T-cell (primary cell): ENCODE data around the gene AQP6. TPM values are rescaled to one million over a fixed set of nuclear protein-coding genes. Genes with fewer than 3 reads are reported as not detected.

Experiments
- ATAC-seq, 4 experiments: fragments of 200-7000 bp in 3 of 4; fragments of 150-1000 bp in 1 of 4; cut with Tn5 transposase; replicated peaks in 1 of 4; 1 replicate in 3 of 4; 2 replicates in 1 of 4; pipeline ENCODE4 v1.10.0; 2021; ENCODE audit warnings: moderate library complexity in 3 of 4, mild to moderate bottlenecking in 2 of 4, moderate number of reproducible peaks in 1 of 4
- CTCF ChIA-PET, 2 donors: fragments of 300-600 bp; sonication (Branson Sonifier 250); formaldehyde crosslinking; loops; one replicate each; lab custom pipeline; 2022; ENCODE audit warnings: antibody characterized with exemption in 2 of 2; lab: Charles Lee
- POLR2A ChIA-PET, 2 donors: fragments of 300-600 bp; sonication (Branson Sonifier 250); formaldehyde crosslinking; loops; one replicate each; lab custom pipeline; 2022; ENCODE audit warnings: antibody characterized with exemption in 2 of 2; lab: Charles Lee
- DNase-seq, 35 experiments: peaks; one replicate each; pipeline versions ENCODE4 v3.0.0 to v3.0.0-alpha.2; 2013 to 2023
- H3K27ac ChIP-seq: one replicate; pipeline ENCODE4 v1.5.1; 2013; ENCODE audit warnings: low read length
- H3K27me3 ChIP-seq, 2 experiments: replicated peaks in 1 of 2; 1 replicate in 1 of 2; 2 replicates in 1 of 2; pipeline versions ENCODE4 v1.6.1 to v1.7.0; 2013; ENCODE audit warnings: low read length in 1 of 2, mixed read lengths in 1 of 2; ENCODE audit not compliant: control insufficient read depth in 2 of 2, insufficient read depth in 2 of 2; ENCODE audit errors: extremely low read depth in 1 of 2
- H3K36me3 ChIP-seq, 2 donors: 1 replicate in 1 of 2; 2 replicates in 1 of 2; pipeline versions ENCODE4 v1.6.1 to v1.7.0; 2013; ENCODE audit warnings: low read length in 1 of 2; ENCODE audit not compliant: control insufficient read depth in 2 of 2, insufficient read depth in 1 of 2; ENCODE audit errors: extremely low read depth in 1 of 2
- H3K4me1 ChIP-seq, 2 experiments: 1 replicate in 1 of 2; 2 replicates in 1 of 2; pipeline versions ENCODE4 v1.6.1 to v1.7.0; 2013; ENCODE audit warnings: low read length in 2 of 2, mixed read lengths in 1 of 2; ENCODE audit not compliant: insufficient read depth in 2 of 2, control insufficient read depth in 1 of 2; ENCODE audit errors: extremely low read depth in 1 of 2
- H3K4me3 ChIP-seq, 2 donors: 1 replicate in 1 of 2; 2 replicates in 1 of 2; pipeline versions ENCODE4 v1.5.1 to v1.7.0; 2013; ENCODE audit warnings: mild to moderate bottlenecking in 2 of 2, low read length in 1 of 2, moderate library complexity in 1 of 2; ENCODE audit not compliant: control insufficient read depth in 1 of 2; ENCODE audit errors: extremely low read depth in 1 of 2
- H3K9me3 ChIP-seq: 2 replicates; pipeline ENCODE4 v1.7.0; 2013
- H3K27ac Mint-ChIP-seq, 2 donors: one replicate each; pipeline ENCODE4 v1.8.0; 2020 to 2021; ENCODE audit warnings: mild to moderate bottlenecking in 2 of 2, mixed read lengths in 2 of 2
- H3K27me3 Mint-ChIP-seq, 2 donors: one replicate each; pipeline ENCODE4 v1.8.0; 2021 to 2022; ENCODE audit warnings: mixed read lengths in 2 of 2
- H3K36me3 Mint-ChIP-seq: one replicate; pipeline ENCODE4 v1.8.0; 2021; ENCODE audit warnings: mixed read lengths
- H3K4me1 Mint-ChIP-seq, 3 donors: one replicate each; pipeline ENCODE4 v1.8.0; 2020 to 2022; ENCODE audit warnings: mixed read lengths in 3 of 3, mild to moderate bottlenecking in 1 of 3
- H3K4me3 Mint-ChIP-seq, 3 donors: one replicate each; pipeline ENCODE4 v1.8.0; 2020 to 2022; ENCODE audit warnings: mild to moderate bottlenecking in 3 of 3, mixed read lengths in 3 of 3, moderate library complexity in 3 of 3
- H3K9me3 Mint-ChIP-seq, 3 donors: one replicate each; pipeline ENCODE4 v1.8.0; 2020 to 2022; ENCODE audit warnings: mixed read lengths in 3 of 3
- WGBS: methylation state at CpG from one replicate; pipeline ENCODE4 v1.1.5; 2013; ENCODE audit warnings: missing lambda C conversion rate; ENCODE audit not compliant: insufficient coverage; 5-methylcytosine and 5-hydroxymethylcytosine counted together
- total RNA-seq, 35 experiments: library from RNA in 6 of 35; stranded (reverse) in 6 of 35; fragments of 120-200 nt in 1 of 35; gene quantifications; one replicate each; pipeline versions ENCODE4 v1.2.1 to v1.2.4 and lab custom pipeline; 2013 to 2026

The AQP6 gene
- total RNA-seq, 5 donors from 2014 or later (not counting 1 experiment from before 2014, with no cell fraction given) = not detected

DNA sequence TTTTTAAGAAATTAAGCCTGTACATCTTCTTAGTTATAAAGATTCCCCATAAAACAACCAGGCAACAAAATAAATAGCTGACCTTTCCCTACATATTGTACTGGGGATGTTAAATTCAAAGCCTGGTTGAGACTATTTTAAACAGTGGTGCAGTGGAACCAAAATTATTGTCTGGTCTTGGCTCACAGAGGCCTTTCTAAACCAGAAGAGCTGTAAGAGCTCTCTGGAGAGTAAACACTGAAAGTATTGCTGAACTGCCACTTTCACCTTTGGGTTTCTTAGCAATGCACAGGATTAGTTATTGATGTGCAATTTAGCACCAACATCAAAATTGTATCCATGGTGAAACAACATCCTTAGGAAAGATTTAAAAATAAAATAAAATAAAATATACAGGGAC lies 31.9 kb downstream of the AQP6 start:
- Mint-ChIP-seq H3K36me3 (peaks cover 27% of the 10 kb centered on the region), H3K4me3 (no peak overlapping the region), H3K27ac (no peak overlapping the region), H3K27me3 (no peaks in the 10 kb centered on the region), H3K4me1 (peaks cover 0 to 11% (median 0%) of the 10 kb centered on the region in 3 donors), H3K9me3 (no peaks in the 10 kb centered on the region)
- H3K4me3 ChIP-seq = no peak overlapping the region
- no peak overlapping the region for H3K27ac ChIP-seq
- no peak for DNase-seq
- CTCF ChIA-PET = interaction anchor here in 1 of 2 donors (0.7 kb wide), 1 partner anchor 9 kb away, joined by 3 read pairs; no protein-coding TSS in a partner anchor
- H3K27me3 ChIP-seq = no peaks in the 10 kb centered on the region
- no peaks in the 10 kb centered on the region for H3K4me1 ChIP-seq
- H3K36me3 ChIP-seq = peaks cover 0 to 12% of the 10 kb centered on the region in 2 donors
- H3K9me3 ChIP-seq = no peaks in the 10 kb centered on the region
- no peak for ATAC-seq
- POLR2A ChIA-PET = interaction anchor here in 1 of 2 donors (0.5 kb wide), 1 partner anchor 925 kb away, joined by 3 read pairs; no protein-coding TSS in a partner anchor

DNA sequence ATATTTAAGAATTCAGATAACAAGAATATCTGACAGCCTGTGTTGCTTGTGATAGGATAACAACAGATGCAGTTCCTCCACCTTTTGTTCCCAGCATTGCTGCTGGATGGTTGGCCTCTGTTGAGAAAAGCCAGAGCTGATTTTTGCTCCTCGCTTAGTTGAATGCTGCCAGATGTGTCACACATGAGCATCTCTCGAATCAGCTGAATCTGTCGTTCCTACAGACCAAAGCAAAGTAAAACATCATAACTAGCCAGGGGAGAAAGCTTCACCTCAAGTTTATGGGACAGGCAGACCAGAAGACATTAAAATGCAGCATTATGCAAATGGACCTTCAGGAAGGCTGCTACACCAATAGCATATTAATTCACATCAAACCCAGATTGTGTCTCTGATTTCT lies 32.4 kb downstream of the AQP6 start:
- peaks cover 29% of the 10 kb centered on the region for H3K36me3 Mint-ChIP-seq
- ChIA-PET POLR2A (no interaction called here), CTCF (no interaction called here)
- DNase-seq = no peak
- Histone ChIP-seq H3K9me3 (no peaks in the 10 kb centered on the region), H3K4me3 (no peak overlapping the region), H3K27me3 (no peaks in the 10 kb centered on the region), H3K4me1 (no peaks in the 10 kb centered on the region), H3K27ac (no peak overlapping the region), H3K36me3 (peaks cover 0 to 12% of the 10 kb centered on the region in 2 donors)
- H3K27me3 Mint-ChIP-seq = no peaks in the 10 kb centered on the region
- H3K4me1 Mint-ChIP-seq = peaks cover 0 to 11% (median 0%) of the 10 kb centered on the region in 3 donors
- H3K9me3 Mint-ChIP-seq = no peaks in the 10 kb centered on the region
- H3K4me3 Mint-ChIP-seq = no peak overlapping the region
- H3K27ac Mint-ChIP-seq = no peak overlapping the region
- 93% methylated on average over 3 of the region's 3 CpGs for WGBS
- no peak for ATAC-seq

DNA sequence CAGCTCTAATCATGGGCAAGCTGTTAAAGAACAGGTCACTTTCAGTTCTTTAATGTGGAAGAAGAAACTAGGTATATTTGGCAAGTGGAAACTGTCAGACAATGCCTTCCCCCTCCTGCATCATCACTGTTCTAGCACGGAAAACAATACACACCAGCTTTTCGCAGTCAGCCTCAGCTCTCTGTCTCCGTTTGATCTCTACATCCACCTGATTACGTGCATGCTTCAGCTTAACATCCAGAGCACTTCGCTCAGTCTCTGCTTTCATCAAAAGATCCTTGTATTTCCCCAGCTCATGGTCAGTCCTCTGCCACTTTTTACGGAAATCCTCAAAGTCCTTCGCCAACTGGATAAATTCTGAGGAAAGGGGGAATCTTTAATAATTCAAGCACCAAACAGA lies 33.5 kb downstream of the AQP6 start:
- ChIA-PET CTCF (interaction anchor here in 1 of 2 donors (0.5 to 1.1 kb wide), 2 partner anchors 10 to 505 kb away, joined by 3 read pairs; no protein-coding TSS in a partner anchor), POLR2A (interaction anchor here in 1 of 2 donors (0.6 kb wide), 1 partner anchor 136 kb away, joined by 6 read pairs; no protein-coding TSS in a partner anchor)
- Histone ChIP-seq H3K36me3 (peaks cover 0 to 7% of the 10 kb centered on the region in 2 donors), H3K4me1 (no peaks in the 10 kb centered on the region), H3K27me3 (no peaks in the 10 kb centered on the region), H3K27ac (no peak overlapping the region), H3K4me3 (no peak overlapping the region), H3K9me3 (no peaks in the 10 kb centered on the region)
- peaks cover 28% of the 10 kb centered on the region for H3K36me3 Mint-ChIP-seq
- 81% methylated on average over 5 of the region's 7 CpGs for WGBS
- H3K4me3 Mint-ChIP-seq = no peak overlapping the region
- ATAC-seq = no peak
- no peak overlapping the region for H3K27ac Mint-ChIP-seq
- no peaks in the 10 kb centered on the region for H3K27me3 Mint-ChIP-seq
- peaks cover 0 to 11% (median 0%) of the 10 kb centered on the region in 3 donors for H3K4me1 Mint-ChIP-seq
- no peaks in the 10 kb centered on the region for H3K9me3 Mint-ChIP-seq
- DNase-seq = no peak

DNA sequence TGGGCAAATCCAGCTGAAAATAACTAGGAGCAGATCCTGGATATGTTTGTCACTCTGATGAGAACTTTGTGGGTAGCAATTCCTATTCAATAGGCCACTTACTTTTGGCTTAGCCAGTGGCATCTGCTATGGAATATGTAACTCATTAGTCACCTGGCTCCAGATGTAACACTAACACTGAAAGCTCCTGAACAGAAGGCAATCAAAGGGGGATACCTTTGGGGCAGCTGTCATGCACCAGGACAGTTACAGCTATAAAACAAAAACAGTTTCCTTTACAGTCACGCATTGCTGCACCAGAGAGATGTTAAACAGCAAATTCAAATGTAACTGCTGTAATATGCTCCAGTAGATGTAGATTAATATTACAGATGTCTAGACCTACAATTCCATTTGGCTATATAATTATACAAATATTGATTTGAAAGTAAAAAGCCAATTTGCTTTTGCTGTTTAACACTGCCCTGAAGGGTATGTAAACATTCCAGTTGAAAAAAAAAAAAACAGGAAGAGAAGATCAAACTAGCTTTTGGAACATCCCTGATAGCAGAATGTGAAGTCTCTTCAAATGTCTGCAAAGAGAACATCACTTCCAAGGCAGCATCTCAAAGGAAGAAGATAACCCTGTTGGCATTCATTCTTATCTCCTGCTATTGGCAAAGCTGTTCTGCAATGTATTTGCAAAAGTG lies 34.2 kb downstream of the AQP6 start:
- Histone ChIP-seq H3K36me3 (peaks cover 0 to 7% of the 10 kb centered on the region in 2 donors), H3K4me3 (no peak overlapping the region), H3K27ac (no peak overlapping the region), H3K27me3 (no peaks in the 10 kb centered on the region), H3K9me3 (no peaks in the 10 kb centered on the region), H3K4me1 (no peaks in the 10 kb centered on the region)
- Mint-ChIP-seq H3K9me3 (no peaks in the 10 kb centered on the region), H3K4me3 (no peak overlapping the region), H3K4me1 (peaks cover 0 to 11% (median 0%) of the 10 kb centered on the region in 3 donors), H3K27ac (no peak overlapping the region), H3K27me3 (no peaks in the 10 kb centered on the region), H3K36me3 (peaks cover 24% of the 10 kb centered on the region)
- no CpG with 5 or more reads among the region's 1 CpG for WGBS
- DNase-seq (no peak), ATAC-seq (no peak)
- ChIA-PET CTCF (interaction anchor here in 1 of 2 donors (1.1 kb wide), 1 partner anchor 10 kb away, joined by 3 read pairs; no protein-coding TSS in a partner anchor), POLR2A (interaction anchor here in 1 of 2 donors (0.7 kb wide), 1 partner anchor 72 kb away, joined by 5 read pairs; no protein-coding TSS in a partner anchor)

DNA sequence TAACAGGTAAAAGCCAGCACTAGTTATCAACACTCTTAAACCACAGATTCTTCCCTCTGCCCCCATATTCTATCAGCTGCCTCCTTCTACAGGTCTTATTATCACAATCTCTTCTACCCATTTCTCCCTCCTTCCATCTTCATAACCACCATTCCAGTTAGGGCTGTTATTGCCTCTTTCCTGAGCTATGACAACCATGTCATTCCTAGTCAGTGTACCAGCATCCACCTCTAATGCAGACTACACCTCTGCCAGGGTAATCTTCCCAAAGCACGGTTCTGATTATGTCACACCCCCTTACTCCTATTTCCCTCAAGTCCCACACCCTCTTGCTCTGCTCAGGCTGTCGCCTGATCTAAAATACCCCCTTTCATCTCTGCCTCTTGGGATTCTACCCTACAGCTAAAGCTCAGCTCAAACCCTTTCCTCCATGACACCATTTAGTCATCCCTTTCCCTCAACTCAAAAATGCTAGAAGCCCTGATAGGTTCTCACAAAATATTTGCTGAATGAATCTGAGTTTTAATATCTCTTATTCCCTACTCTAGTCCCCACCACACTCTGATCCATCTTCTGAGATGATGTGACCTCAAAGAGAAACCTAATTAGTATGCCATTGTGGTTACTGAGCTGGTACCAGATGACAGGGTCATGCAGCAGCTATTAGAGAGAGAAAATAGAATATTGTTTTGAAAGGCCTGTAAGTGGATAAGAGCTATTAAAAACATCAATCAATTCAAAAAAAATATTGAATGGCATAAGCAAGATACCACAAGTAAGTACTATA lies 40.8 kb downstream of the AQP6 start:
- Mint-ChIP-seq H3K27me3 (no peaks in the 10 kb centered on the region), H3K4me1 (peaks cover 0 to 7% (median 2%) of the 10 kb centered on the region in 3 donors), H3K9me3 (no peaks in the 10 kb centered on the region), H3K36me3 (peaks cover 18% of the 10 kb centered on the region), H3K27ac (no peak overlapping the region), H3K4me3 (no peak overlapping the region)
- Histone ChIP-seq H3K36me3 (peaks cover 0 to 3% of the 10 kb centered on the region in 2 donors), H3K27me3 (no peaks in the 10 kb centered on the region), H3K4me1 (no peaks in the 10 kb centered on the region), H3K4me3 (no peak overlapping the region), H3K27ac (no peak overlapping the region), H3K9me3 (no peaks in the 10 kb centered on the region)
- CTCF ChIA-PET = interaction anchor here in 1 of 2 donors (0.6 to 1.2 kb wide), 4 partner anchors 9 to 54 kb away, joined by 3 to 4 read pairs (median 4); no protein-coding TSS in a partner anchor
- POLR2A ChIA-PET = no interaction called here
- DNase-seq (no peak), ATAC-seq (no peak)
- 83% methylated on average over 2 of the region's 2 CpGs for WGBS

DNA sequence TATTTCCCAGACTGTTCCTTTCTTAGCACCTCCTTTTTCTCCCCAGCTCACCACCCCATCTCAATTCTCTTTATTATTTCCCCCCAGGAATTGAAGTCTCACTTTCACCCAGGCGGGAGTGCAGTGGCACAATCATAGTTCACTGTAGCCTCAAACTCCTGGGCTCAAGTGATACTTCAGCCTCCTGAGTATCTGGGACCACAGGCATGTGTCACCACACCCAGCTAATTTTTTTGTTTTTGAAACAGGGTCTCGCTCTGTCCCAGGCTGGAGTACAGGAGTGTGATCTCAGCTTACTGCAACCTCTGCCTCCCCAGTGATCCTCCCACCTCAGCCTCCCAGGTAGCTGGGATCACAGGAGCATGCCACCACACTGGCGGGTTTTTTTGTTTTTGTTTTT lies 41.6 kb downstream of the AQP6 start:
- Mint-ChIP-seq H3K9me3 (no peaks in the 10 kb centered on the region), H3K4me3 (no peak overlapping the region), H3K27ac (peak overlapping the region in 1 of 2 donors; percentile 1), H3K27me3 (no peaks in the 10 kb centered on the region), H3K4me1 (peaks cover 0 to 7% (median 2%) of the 10 kb centered on the region in 3 donors), H3K36me3 (peaks cover 18% of the 10 kb centered on the region)
- POLR2A ChIA-PET = interaction anchor here in 1 of 2 donors (0.6 kb wide), 1 partner anchor 133 kb away, joined by 9 read pairs; no protein-coding TSS in a partner anchor
- Histone ChIP-seq H3K4me1 (no peaks in the 10 kb centered on the region), H3K27me3 (no peaks in the 10 kb centered on the region), H3K27ac (no peak overlapping the region), H3K36me3 (peaks cover 0 to 3% of the 10 kb centered on the region in 2 donors), H3K4me3 (no peak overlapping the region), H3K9me3 (no peaks in the 10 kb centered on the region)
- ATAC-seq = no peak
- 90% methylated on average over 2 of the region's 3 CpGs for WGBS
- DNase-seq = no peak
- CTCF ChIA-PET = interaction anchor here in 1 of 2 donors (0.9 to 1.2 kb wide), 3 partner anchors 10 to 54 kb away, joined by 3 to 4 read pairs (median 3); no protein-coding TSS in a partner anchor
